AG09319 (cell line): ENCODE measurements around the gene PRCD.
"Not testable (repeated sequence)": the region's sequence is repeated elsewhere in the genome, so short reads cannot be mapped to it uniquely, and the experiment has no call there.

Source experiments
- DNase-seq: peaks from one replicate; pipeline ENCODE4 v3.0.0-alpha.2; 2010; ENCODE audit warnings: low read depth; ENCODE audit errors: extremely low read depth
- TF ChIP-seq, protein P1 (sequence below): IDR thresholded peaks from 2 replicates; pipeline ENCODE4 v1.5.1; 2011; ENCODE audit warnings: low read depth, mild to moderate bottlenecking, inconsistent platforms, low read length, moderate library complexity

The PRCD gene

DNA sequence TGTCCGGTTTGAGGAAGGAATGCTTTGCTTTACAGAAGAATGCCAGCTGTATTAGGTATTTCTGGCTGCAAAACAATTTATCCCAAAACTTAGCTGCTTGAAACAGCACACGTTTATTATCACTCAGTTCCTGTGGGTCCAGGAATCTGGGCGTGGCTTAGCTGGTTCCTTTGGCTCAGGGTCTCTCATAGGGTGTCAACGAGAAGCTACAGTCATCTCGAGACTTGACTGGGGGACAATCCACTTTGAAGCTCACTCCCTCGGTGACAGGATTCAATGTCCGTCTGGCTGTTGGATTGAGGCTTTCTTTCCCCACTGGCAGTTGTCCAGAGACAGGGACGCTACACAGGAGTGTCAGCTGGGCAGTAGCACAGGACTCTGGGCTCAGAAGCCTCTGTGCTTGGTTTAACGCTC, 29.0 kb upstream of the PRCD start:
- DNase-seq, result no peak
- TF ChIP-seq, protein P1, sequence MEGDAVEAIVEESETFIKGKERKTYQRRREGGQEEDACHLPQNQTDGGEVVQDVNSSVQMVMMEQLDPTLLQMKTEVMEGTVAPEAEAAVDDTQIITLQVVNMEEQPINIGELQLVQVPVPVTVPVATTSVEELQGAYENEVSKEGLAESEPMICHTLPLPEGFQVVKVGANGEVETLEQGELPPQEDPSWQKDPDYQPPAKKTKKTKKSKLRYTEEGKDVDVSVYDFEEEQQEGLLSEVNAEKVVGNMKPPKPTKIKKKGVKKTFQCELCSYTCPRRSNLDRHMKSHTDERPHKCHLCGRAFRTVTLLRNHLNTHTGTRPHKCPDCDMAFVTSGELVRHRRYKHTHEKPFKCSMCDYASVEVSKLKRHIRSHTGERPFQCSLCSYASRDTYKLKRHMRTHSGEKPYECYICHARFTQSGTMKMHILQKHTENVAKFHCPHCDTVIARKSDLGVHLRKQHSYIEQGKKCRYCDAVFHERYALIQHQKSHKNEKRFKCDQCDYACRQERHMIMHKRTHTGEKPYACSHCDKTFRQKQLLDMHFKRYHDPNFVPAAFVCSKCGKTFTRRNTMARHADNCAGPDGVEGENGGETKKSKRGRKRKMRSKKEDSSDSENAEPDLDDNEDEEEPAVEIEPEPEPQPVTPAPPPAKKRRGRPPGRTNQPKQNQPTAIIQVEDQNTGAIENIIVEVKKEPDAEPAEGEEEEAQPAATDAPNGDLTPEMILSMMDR, result no peak

DNA sequence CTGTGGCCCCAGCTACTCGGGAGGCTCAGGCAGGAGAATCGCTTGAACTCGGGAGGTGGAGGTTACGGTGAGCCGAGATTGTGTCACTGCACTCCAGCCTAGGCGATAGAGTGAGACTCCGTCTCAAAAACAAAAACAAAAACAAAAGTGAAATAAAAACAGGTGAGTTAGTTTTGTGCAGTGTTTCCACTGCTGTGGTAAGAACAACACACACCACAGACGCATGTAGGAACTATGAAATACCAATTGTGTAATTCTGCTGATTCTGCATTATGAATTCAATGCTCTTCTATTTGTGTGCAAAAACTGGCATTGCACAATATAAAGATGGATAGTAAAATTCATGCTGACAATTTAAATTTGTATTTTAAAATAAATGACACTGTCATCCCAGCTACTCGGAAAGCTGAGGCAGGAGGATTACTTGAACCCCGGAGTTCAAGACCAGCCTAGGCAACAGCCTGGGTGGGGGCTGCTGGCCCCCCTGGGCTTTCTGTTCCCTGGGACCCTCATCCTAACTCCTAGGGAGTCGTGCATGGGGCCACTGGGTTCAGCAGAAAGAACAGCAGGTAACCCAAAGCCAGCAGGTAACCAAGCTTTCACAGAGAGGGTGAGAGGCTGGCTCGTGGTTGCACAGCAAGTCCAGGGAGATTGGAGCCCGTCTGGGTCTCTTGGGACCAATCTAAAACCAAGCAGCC, 28.0 kb upstream of the PRCD start:
- no peak for DNase-seq

DNA sequence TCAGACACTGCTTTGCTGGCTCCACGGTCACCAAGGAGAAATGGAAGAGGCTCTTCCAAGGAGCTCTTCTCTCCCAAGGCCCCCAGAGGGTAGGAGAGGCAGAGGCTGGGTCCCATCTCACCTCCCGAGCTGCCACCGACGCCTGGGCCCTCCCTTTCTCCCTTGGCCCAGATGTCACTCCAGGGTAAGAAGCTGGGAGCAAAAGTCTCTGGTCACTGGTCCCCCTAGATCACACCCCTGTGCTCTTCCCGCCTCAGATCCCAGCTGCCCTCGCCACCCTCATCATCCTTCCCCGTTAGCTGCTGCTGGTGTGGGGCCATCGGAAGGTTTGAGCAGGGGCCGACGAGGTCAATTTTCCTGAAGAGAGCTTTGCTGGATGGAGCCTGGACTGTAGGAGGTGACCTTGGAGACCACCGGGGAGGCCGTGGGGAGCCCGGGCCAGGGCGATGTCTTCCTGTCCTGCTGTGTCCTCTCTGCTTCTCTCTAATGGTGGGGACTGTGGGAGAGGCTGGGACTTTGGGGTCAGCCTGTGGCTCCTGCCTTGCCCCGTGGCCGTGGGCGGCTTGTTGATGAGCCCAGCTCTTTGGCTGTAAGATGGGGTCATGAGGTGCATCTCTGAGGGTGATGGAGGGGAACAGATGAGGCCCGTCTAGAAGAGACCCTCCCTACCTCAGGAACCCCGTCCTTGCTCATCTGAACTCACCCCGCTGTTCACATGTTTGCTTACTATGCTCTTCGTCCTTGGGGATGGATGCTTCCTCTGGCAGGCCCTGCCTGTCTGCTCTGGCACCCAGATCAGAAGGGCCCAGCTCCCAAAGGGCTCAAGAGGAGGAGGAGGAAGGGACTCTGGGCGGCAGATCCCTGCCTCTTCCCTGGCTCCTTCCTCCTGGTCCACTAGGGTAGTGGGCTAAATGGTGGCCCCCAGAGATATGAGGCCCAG, 27.2 kb upstream of the PRCD start:
- DNase-seq, result no peak
- TF ChIP-seq, protein P1, result no peak

More for the DNA sequence above, 28.0 kb upstream of the PRCD start:
- TF ChIP-seq, protein P1, result no peak

DNA sequence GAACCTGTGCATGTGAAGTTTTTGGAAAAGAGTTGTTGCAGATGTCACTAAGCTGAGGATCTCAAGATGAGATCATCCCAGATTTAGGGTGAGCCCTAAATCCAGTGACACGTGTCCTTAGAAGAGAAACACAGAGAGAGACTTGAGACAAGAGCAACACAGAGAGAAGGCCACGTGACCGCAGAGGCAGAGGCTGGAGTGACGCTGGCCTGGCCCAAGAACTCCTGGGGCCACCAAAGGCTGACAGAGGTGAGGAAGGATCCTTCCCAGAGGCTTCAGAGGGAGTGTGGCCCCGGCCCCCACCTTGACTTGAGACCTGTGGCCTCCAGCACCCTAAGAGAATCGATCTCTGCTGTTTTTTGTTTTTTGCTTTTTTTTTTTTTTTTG, 26.5 kb upstream of the PRCD start:
- TF ChIP-seq, protein P1, result no peak
- no peak for DNase-seq

DNA sequence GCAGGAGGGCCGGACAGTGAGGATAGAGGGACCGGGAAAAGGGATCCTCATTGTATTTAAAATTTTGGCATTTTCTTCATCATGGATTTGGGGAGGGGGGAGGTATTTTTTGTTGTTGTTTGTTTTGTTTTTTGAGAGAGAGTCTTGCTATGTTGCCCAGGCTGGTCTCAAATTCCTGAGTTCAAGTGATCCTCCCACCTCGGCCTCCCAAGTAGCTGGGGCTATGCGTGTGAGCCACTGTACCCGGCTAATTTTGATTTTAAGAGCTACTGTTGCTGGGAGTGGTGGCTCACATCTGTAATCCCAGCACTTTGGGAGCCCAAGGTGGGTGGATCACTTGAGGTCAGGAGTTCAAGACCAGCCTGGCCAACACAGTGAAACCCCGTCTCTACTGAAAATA, 25.5 kb upstream of the PRCD start:
- not testable (repeated sequence) for DNase-seq

DNA sequence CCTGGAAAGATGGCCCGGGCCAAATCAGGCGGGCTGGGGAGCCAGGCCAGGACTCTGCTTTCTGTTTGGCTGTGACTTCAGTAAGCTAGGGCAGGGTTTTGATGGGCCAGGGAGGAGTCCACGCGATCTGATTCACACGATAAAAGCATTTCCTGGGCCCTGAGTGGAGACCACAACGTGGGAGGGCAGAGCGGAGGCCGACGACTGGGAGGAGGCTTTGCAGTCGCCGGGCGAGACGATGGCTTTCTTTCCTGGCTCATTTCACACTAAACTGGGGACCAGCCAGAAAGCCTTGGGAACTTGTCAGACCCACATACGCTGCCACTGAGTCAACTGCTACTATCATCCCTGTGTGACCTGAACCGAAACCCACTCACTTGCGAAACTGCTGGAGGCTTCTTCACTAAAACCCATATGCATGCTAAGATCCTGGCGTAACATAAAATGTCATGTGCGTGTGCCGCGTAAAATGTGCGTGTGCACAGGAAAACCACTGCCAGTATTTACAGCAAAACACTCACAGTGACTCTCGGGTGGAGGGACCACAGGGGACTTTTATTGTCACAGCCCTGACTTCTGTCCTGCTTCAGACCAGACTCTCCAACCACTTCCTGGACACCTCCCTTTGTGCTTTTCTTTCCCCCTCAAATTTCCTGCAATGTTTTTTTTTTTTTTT, 24.4 kb upstream of the PRCD start:
- TF ChIP-seq, protein P1, result no peak

DNA sequence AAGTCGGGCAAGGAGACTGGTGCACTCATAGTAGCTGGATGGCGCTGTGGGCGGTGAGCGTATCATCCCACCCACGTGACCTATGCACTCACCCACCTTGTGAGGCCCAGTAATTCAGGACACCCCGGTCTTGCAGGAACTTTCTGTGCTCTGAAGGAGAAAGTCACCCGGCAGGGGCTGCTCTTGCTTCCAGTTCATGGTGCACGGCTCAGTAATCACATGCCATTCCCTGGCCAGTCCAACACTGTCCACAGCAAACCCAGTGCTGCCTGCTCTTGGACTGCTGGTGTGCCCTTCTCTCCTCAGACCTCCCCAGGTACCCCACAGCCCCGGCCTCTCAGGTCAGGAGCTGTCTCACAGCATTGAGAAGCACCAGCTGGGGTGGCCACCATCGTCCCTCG, 22.2 kb upstream of the PRCD start:
- TF ChIP-seq, protein P1, result no peak
- DNase-seq, result no peak

More for the DNA sequence above, 24.4 kb upstream of the PRCD start:
- DNase-seq, result peak; percentile 99
